SK-N-SH (cell line): ENCODE results near the gene KPTN.

Experiments used
- FOXM1 ChIP-seq: IDR thresholded peaks from 2 replicates; pipeline ENCODE4 v1.4.0; 2012; ENCODE audit warnings: low read depth, mild to moderate bottlenecking
- JUND ChIP-seq: IDR thresholded peaks from 2 replicates; pipeline ENCODE4 v1.4.0; 2012
- MEF2A ChIP-seq: IDR thresholded peaks from 2 replicates; pipeline ENCODE4 v1.4.0; 2012; ENCODE audit warnings: low read depth, borderline replicate concordance
- MXI1 ChIP-seq: IDR thresholded peaks from 2 replicates; pipeline ENCODE4 v1.6.1; 2012; ENCODE audit warnings: mild to moderate bottlenecking, low read depth, low read length, improper control_type of control experiment
- POLR2AphosphoS5 ChIP-seq: IDR thresholded peaks from 2 replicates; pipeline ENCODE4 v1.6.1; 2012; ENCODE audit warnings: low read depth, low read length
- RFX5 ChIP-seq: IDR thresholded peaks from 2 replicates; pipeline ENCODE4 v1.6.1; 2012; ENCODE audit warnings: mild to moderate bottlenecking, improper control_type of control experiment, low read length
- RXRA ChIP-seq: IDR thresholded peaks from 2 replicates; pipeline ENCODE4 v1.4.0; 2012; ENCODE audit warnings: low read depth, mild to moderate bottlenecking, borderline replicate concordance
- SMC3 ChIP-seq: IDR thresholded peaks from 2 replicates; pipeline ENCODE4 v1.6.1; 2012; ENCODE audit warnings: low read depth, low read length, improper control_type of control experiment
- YY1 ChIP-seq: IDR thresholded peaks from 2 replicates; pipeline ENCODE4 v1.4.0; 2012; ENCODE audit warnings: low read depth, mild to moderate bottlenecking
- TF ChIP-seq, protein P1 (sequence below): fragments of 200-600 bp; sonication (generic); IDR thresholded peaks from 2 replicates; pipeline ENCODE4 v1.6.1; 2017; ENCODE audit warnings: antibody characterized with exemption, mild to moderate bottlenecking, moderate library complexity
- TF ChIP-seq, protein P2 (sequence below): IDR thresholded peaks from 2 replicates; pipeline ENCODE4 v1.4.0; 2012; ENCODE audit warnings: low read depth, borderline replicate concordance

DNA sequence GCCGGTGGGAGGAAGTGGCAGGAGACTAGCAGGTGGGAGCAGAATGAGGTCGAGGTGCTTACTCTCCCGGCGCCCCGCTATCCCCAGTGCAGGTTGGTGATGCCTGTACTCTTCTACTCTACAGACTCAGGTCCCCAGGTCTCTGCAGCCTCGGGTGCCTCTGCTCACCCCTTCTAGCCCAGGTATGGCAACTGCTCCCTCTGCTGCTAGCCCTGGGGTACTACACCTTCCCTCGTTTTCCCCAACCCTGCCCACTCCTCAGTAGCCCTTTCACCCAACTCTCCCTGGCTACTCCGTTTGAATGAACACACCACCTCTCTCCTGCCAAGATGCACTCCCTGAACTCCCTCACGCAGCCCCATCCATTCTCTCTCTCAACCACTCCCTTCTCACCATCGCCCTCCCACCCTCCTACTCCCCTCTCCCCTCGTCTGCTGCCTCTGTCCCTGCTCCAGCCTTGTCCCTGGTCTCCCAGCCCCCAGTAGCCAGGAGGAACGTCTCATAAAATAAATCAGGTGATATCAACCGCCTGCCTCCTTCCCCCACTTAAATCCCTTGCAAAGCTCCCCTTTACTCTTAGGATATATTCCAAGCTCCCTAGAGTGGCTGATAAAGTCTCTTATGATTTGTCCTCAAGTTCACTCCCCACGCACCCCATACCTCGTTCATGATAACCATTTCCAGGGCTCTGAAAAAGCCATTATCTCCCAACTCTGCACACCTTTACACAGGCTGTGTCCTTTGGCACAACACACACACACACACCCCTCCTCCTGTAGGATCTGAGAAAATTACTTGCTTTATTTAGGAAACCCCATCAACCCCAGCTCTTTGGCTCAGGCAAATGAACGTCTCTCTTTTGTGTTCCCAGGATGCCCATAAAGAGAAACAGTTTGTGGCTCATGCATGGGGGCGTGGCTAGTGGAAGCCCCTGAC, 56.5 kb downstream of the KPTN start:
- TF ChIP-seq RXRA (no peak), YY1 (no peak), MEF2A (no peak), FOXM1 (no peak), SMC3 (peak; percentile 87), POLR2AphosphoS5 (no peak), JUND (no peak), MXI1 (no peak; the same call in 1 of the 2 replicates), RFX5 (no peak)
- TF ChIP-seq, protein P1, sequence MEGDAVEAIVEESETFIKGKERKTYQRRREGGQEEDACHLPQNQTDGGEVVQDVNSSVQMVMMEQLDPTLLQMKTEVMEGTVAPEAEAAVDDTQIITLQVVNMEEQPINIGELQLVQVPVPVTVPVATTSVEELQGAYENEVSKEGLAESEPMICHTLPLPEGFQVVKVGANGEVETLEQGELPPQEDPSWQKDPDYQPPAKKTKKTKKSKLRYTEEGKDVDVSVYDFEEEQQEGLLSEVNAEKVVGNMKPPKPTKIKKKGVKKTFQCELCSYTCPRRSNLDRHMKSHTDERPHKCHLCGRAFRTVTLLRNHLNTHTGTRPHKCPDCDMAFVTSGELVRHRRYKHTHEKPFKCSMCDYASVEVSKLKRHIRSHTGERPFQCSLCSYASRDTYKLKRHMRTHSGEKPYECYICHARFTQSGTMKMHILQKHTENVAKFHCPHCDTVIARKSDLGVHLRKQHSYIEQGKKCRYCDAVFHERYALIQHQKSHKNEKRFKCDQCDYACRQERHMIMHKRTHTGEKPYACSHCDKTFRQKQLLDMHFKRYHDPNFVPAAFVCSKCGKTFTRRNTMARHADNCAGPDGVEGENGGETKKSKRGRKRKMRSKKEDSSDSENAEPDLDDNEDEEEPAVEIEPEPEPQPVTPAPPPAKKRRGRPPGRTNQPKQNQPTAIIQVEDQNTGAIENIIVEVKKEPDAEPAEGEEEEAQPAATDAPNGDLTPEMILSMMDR = peak; percentile 82
- TF ChIP-seq, protein P2, sequence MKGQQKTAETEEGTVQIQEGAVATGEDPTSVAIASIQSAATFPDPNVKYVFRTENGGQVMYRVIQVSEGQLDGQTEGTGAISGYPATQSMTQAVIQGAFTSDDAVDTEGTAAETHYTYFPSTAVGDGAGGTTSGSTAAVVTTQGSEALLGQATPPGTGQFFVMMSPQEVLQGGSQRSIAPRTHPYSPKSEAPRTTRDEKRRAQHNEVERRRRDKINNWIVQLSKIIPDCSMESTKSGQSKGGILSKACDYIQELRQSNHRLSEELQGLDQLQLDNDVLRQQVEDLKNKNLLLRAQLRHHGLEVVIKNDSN = no peak
